HG03280 (cell line): Measurements from ENCODE around the gene SLC22A5.

Source experiments
- ATAC-seq: cut with Tn5 transposase; IDR thresholded peaks from one replicate; pipeline ENCODE4 v1.9.1; 2021; ENCODE audit warnings: mild to moderate bottlenecking, moderate library complexity; ENCODE audit not compliant: unreplicated experiment

The SLC22A5 gene

GRCh38 chr5:132369474-132370180, at the start of gene SLC22A5:
Gene SLC22A5, plus strand, starts transcription at chr5:132369710. Its CDS starts 263 bp downstream, at chr5:132369973.
- ATAC-seq, result peak; percentile 87

- no peak for ATAC-seq
Measured at GRCh38 chr5:132319975-132320374, 49.5 kb upstream of the SLC22A5 start.

- no peak for ATAC-seq
Measured at GRCh38 chr5:132321109-132321721, 48.3 kb upstream of the SLC22A5 start.

- no peak for ATAC-seq
Measured at GRCh38 chr5:132322266-132322665, 47.2 kb upstream of the SLC22A5 start.

GRCh38 chr5:132323202-132323601, 46.3 kb upstream of the SLC22A5 start:
- no peak for ATAC-seq

- ATAC-seq, result no peak
Measured at GRCh38 chr5:132325691-132326090, 43.8 kb upstream of the SLC22A5 start.

GRCh38 chr5:132327252-132327955, 42.1 kb upstream of the SLC22A5 start:
- no peak for ATAC-seq

GRCh38 chr5:132334812-132335211, 34.7 kb upstream of the SLC22A5 start:
- no peak for ATAC-seq

- ATAC-seq, result no peak
Measured at GRCh38 chr5:132335402-132335801, 34.1 kb upstream of the SLC22A5 start.

- no peak for ATAC-seq
Measured at GRCh38 chr5:132339502-132339901, 30.0 kb upstream of the SLC22A5 start.

- no peak for ATAC-seq
Measured at GRCh38 chr5:132342291-132343180, 27.0 kb upstream of the SLC22A5 start.

- ATAC-seq, result no peak
Measured at GRCh38 chr5:132344775-132345514, 24.6 kb upstream of the SLC22A5 start.

GRCh38 chr5:132353486-132353995, 16.0 kb upstream of the SLC22A5 start:
- no peak for ATAC-seq

- ATAC-seq, result no peak
Measured at GRCh38 chr5:132354381-132355139, 14.9 kb upstream of the SLC22A5 start.

GRCh38 chr5:132355140-132355765, 14.3 kb upstream of the SLC22A5 start:
- ATAC-seq, result no peak

- no peak for ATAC-seq
Measured at GRCh38 chr5:132358775-132359174, 10.7 kb upstream of the SLC22A5 start.

GRCh38 chr5:132362086-132362485, 7.4 kb upstream of the SLC22A5 start:
- no peak for ATAC-seq

GRCh38 chr5:132363431-132364112, 5.9 kb upstream of the SLC22A5 start:
- ATAC-seq, result no peak
